ENCODE results near the gene MNS1.
"Not testable (repeated sequence)": the region's sequence is repeated elsewhere in the genome, so short reads cannot be mapped to it uniquely, and the experiment has no call there.

MNS1 gene

DNA sequence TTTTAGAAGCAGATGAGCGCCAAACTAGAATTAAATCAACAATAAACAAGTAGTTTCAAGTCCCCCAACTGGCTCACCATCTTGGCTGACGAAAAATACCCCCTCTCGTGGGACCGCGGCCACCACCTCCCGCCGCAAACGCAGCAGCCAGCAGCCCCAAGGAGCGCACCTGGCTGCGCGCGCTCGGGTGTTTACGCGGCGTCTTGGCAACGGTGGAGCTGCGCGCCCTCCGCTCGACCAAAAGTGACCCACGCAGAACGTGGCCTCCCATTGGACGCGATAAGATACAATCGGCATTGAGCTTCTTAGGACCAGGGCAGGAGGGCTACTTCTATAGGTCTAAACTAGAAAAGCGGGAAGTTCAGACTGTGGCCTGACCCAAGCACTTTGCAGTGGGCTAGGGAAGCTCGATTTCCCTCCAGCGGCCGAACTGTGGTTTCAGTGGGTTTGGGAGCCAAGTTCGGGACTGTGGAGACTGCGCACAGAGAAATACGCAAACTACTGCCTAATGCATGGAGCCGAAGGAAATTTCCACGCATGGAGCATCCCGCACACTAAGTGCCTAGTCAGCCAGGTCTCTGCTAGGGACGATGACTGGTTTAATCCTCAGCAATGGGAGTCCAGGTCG, at the start of gene MNS1:
Gene MNS1 (minus strand): TSS at position 245 of the 628 bp plus-strand sequence. CDS start 165 bp downstream, at position 80.
- peak; percentile 97 to 98 for DNase-seq

- peak; percentile 23 to 77 for DNase-seq
Measured at GRCh38 chr15:56496635-56497034, 31.7 kb upstream of the MNS1 start.

- DNase-seq, result no peak
Measured at GRCh38 chr15:56495533-56495932, 30.6 kb upstream of the MNS1 start.

DNA sequence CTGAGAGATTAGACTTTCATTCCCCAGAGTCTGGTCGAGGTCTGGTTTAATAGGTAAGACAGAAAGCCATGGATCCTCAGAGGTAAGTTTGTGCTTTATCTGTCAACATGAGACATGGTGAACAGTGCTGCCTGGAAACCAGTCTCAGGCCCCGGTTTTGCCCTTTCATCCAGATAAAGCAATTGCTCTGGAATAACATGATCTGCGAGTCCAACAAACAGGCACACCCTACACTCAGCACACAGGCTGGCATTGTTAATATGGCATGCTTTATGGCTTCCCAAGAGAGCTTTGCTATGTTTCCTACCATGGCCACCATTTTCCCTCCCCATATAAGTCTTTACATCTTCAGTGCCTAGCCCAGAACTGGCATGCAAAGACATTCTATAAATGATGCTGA, 30.1 kb upstream of the MNS1 start:
- DNase-seq, result no peak

DNA sequence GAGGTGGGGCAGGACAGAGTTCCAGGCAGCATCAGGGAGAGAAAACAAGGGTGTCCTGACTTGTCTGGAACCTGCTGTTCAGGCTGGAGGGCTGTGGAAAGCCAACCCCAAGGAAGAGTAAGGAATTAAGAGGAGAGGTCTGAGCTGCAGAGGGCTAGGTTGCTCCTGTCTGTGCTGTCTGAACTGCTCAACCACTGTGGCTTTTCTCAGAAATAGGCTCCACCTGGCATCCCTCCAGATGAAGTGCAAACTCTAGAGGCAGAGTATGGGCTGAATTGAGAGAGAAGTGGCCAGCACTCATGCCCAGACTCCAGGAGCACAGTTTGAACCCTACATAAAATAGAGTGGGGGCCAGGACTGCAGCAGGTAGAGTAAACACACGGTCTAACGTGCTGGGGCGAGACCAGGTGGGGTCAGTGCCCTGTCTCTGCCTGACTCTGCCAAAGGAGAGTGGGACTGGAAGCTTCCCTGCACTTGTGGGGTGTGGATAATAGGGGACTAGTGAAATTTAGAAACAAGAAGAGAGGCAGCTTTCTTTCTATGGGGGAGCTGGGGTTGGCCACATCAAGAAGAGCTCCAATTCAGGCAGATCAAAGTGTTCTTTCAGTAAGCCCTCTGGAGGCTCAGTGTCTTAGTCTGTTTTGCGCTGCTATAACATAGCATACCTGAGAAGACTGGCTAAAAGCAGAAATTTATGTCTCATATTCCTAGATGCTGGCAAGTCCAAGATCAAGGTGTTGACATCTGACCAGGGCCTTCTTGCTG, 28.0 kb upstream of the MNS1 start:
- no peak for DNase-seq

DNA sequence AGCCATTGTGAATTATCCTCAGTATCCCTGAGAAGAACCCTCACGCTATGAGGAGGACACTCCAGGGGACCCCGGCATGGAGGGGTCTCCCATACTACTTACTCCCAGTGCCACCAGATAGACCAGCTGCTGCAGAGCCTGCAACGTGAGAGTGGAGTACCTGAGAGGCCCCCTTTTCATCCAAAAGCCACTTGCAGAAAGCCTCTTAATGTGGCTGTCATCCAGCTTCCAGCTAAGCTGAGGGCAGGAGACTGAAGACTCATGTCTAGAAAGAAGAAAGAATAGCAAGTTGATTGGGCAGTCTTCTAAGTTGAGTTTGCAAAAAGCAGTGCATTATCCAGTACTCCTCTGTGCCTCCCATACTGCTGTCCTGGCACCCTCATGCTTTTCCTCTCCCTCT, 27.3 kb upstream of the MNS1 start:
- no peak for DNase-seq

DNA sequence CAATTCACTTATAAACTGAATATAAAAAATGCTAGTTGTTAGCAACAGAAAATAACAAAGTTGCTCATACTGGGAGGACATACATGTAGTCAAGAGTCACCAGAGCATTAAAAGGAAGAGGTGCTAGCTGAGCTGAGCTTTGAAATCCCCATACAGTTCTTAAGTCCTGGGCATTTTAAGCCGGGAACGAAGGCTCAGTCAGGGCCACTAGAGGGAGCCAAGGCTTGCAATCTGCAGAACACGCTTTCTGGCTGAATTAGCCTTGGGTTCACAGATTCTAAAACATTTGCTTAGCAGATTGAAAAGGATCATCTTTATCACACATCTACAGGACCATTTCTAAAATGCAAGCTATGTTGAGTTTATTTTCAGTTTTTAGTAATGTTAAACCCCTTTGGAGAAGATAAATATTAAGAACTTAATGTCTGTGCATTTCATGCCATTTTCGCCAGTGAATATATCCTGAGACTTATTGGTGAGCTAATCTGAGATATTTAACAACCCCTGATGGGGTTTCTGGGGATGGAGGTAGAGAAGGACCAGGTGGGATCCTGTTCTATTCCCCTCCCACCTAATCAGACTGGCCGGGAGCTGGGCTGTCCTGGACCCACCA, 26.3 kb upstream of the MNS1 start:
- peak in 1 of 2 experiments; percentile 70 for DNase-seq

- DNase-seq, result no peak
Measured at GRCh38 chr15:56490461-56490860, 25.5 kb upstream of the MNS1 start.

- not testable (repeated sequence) for DNase-seq
Measured at GRCh38 chr15:56486206-56486605, 21.3 kb upstream of the MNS1 start.

- not testable (repeated sequence) for DNase-seq
Measured at GRCh38 chr15:56485426-56485825, 20.5 kb upstream of the MNS1 start.

DNA sequence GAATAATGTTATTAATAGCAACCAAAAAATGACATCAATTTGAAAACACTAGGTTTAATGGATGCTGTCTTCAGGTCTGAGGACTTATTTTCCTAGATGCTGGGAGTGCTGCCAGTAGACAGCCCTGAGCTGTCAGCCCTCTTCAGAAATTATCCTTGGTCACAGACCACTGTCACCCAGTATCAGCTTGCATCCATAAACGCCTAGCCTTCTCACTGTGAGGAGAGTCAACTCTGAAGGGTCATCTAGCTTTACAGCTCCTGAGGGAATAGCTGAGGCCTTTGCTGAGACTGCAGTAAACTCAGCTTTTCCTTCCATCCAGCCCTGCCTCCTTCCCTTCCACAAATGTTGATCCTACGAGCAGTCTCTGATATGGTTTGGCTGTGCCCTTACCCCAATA, 19.4 kb upstream of the MNS1 start:
- DNase-seq, result no peak

DNA sequence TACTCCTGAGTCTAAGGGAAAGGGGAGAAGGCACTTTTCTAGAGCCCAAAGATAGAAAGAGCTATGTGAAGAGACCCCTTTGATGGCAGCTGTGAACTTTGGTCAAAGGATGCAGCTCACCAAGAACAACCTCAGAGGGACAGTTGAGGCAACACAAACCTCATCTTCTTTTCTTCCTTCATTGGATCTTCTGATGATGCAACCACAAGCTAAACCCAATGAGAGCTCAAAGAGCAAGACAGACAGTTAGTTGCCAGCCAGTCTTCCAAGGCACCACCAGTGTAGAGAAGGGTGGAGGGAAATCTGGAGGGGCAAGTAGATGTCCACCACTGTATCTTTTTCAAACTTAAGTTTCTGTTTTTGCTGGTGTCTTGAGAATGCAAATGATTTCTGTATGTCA, 10.4 kb upstream of the MNS1 start:
- DNase-seq, result no peak

DNA sequence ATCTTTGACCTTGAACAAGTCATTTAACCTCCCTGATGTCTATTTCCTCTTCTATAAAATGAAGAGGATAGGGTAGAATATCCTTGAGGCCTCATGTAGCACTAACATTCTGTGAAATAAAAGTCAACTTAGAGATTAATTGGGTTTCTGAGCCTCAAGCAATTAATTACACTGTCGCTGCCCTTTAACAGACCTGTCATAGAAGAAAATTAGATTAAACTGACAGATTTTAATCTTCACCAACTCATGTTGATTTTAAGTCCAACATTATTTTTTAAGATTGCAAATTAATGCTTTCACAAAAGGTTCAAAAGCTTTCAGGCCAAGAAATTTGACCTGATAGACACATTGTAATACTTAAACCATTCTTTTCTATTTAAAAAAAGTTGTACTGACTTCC, 8.1 kb upstream of the MNS1 start:
- no peak for DNase-seq

GRCh38 chr15:56472278-56472677, 7.3 kb upstream of the MNS1 start:
- DNase-seq, result no peak

DNA sequence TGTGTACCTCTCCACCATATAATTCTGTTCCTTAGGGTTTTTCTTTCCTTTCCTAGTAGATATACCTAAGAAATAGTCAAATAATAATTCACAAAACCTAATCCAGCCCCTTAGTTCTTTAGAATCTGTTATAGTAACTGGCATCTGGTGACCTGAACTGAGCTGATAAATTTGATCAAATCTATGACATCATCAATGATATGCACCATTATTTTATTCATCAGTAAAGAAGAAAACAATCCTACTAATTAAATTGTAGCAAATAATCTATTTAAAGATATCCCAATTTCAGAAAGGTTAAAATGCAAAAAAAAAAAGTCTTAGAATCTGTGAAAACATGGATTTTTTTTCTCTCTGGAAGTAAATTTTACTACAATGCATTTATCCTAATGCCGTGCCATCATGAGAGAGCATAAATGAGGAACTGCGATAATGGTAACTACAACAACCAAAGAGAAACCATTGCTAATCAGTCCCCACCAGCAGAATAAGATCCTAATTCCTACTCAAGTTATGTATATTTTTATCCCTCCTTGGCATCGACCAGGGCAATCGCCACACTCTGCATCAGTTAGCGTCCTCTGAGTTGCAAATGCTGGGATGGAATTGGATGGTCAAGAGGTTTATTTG, 6.6 kb upstream of the MNS1 start:
- no peak for DNase-seq

DNA sequence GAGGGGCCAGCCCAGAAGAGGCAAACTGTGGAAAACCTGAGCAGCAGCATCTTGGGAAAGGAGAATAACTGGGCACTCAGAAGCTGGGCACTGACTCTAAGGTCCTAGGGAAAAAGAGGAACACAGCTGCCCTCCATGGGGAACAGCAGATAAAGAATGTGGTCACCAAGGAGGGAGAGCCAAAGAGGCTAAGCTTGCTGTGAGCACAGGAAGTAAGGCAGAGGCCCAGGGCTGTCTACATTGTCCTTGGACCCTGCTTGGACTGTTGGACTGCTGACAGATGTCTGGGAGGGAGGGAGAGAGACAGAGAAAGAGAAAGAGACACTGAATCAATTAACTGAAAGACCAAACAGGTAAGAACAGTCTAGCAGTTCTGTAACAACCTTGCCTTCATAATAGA, 4.5 kb upstream of the MNS1 start:
- DNase-seq, result no peak

DNA sequence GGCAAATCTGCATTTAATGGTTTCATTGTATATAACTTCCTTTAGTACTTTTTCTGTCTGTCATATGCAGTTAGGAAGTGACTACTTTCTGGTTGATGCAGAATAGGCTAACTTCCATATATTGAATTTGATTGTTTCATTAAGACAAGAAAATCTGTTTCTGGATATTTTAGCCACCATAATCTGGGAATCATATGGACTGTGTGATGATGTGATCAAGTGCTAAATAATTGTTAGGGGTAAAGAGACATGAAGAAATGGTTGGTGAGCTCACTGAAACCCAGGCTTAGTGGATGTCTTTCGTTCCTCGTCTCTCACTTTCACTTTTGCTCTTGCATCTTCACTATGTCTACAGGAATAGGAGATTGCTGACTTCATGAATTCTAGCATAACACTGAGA, 3.5 kb upstream of the MNS1 start:
- DNase-seq, result no peak

- no peak for DNase-seq
Measured at GRCh38 chr15:56467616-56468015, 2.7 kb upstream of the MNS1 start.

- DNase-seq, result no peak
Measured at GRCh38 chr15:56460947-56461346, 4.0 kb downstream of the MNS1 start.

DNA sequence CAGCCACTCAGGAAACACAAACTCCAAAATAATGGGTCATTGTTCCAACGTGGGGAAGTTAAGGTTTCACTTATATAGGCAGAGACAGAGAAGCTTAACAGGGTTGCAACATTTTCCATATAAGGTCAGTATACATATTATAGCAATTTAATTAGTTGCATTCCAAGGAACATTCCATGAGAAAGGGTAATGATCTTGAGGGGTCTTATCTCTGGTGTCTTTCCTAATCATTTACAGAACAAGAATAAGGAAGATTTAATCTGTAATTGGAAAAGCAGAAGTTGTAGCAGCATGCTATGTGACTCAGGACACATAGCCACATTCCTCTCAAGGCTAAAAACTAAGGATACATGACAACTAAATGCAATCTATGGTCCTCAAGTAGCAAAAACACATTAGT, 4.9 kb downstream of the MNS1 start:
- no peak for DNase-seq

GRCh38 chr15:56459096-56459495, 5.8 kb downstream of the MNS1 start:
- DNase-seq, result no peak

- DNase-seq, result no peak
Measured at GRCh38 chr15:56456229-56456628, 8.7 kb downstream of the MNS1 start.

- no peak for DNase-seq
Measured at GRCh38 chr15:56454836-56455235, 10.1 kb downstream of the MNS1 start.

DNA sequence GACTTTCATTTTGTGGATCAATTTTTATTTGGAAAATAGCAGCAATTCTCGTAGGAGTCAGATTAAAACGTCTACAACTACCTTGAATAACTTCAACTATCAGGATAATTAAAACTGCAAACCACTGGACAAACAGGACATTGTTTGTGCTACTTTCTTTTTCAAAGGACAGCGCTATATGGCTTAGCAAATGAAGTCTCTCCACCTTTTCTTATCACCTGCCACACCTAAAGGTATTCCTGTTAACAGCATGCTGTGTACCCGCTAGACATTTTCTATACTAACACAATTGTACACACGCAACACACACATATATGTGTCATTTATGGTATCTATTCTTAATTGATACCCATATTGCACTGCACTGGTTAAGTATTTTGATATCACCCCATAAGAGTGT, 19.2 kb downstream of the MNS1 start:
- no peak for DNase-seq

Measured in SW 1271 (cell line).